ENCODE data around the gene KLHL18.
A peak's percentile ranks its signal among the peaks of the same experiment; 100 is the strongest.
"Not testable (repeated sequence)": the region's sequence is repeated elsewhere in the genome, so short reads cannot be mapped to it uniquely, and the experiment has no call there.

The KLHL18 gene

DNA sequence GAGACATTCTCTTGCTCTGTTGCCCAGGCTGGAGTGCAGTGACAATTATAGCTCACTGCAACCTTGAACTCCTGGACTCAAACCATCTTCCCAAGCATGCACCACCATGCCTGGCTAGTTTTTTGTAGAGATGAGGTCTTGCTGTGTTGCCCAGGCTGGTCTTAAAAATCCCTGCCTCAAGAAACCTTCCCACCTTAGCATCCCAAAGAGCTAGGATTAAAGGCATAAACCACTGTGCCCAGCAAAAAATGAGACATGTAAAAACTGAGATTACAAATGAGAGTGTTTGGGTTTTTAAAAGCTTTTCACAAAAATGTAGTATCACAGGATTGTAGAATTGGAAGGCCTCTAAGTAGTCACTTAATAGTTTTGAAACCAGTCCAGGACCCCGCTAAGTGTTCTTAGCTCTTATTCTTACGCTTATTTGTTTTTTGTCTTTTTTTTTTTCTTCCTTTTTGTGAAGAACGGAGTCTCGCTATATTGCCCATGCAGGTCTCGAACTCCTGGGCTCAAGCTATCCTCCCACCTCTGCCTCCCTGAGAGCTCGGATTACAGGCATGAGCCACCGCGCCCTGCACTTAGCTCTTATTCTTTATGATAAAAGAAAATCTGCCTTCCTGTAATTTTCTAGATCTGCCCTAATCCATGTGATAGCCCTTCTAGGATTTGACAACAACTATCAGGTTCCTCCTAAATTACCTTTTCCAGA, 31.5 kb downstream of the KLHL18 start:
- no peak overlapping the region for H3K4me3 Mint-ChIP-seq
- H3K27ac Mint-ChIP-seq = no peak overlapping the region
- ATAC-seq (no peak), DNase-seq (no peak)
- no peaks in the 10 kb centered on the region for H3K9me3 Mint-ChIP-seq
- H3K4me1 Mint-ChIP-seq = peaks cover 2% of the 10 kb centered on the region
- no peaks in the 10 kb centered on the region for H3K27me3 Mint-ChIP-seq
- H3K36me3 Mint-ChIP-seq (ENCODE audit: low read depth) = peaks cover 4% of the 10 kb centered on the region

DNA sequence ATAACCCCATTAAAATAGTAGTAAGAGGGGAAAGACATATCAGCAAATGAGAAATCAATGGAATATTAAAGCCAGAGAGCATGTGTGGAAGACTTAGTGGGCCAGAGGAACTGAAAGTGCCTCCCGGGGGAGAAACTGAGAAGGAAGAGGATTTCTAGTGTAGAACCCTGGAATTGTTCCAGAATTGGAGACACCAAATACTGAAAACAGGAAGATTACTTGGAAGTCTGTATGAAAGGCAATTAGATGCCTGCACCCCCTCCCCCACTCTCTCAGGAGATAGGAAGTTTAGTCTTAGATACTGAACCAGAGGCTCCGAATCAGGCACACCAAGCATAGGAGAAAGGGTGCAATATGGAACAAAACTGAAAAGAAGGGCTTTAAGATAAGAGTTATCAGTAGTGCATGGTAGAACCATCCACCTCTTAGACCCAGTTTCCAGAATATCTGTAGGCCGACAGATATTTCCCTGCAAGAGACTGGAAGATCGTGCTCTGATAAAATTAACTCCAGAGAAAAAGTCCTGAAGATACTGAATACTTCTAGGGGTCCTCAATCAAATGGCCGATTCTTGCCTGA, 32.4 kb downstream of the KLHL18 start:
- H3K9me3 Mint-ChIP-seq = no peaks in the 10 kb centered on the region
- H3K4me1 Mint-ChIP-seq = peaks cover 2% of the 10 kb centered on the region
- ATAC-seq (no peak), DNase-seq (no peak)
- no peak overlapping the region for H3K27ac Mint-ChIP-seq
- H3K36me3 Mint-ChIP-seq (ENCODE audit: low read depth) = peaks cover 8% of the 10 kb centered on the region
- H3K4me3 Mint-ChIP-seq = no peak overlapping the region
- H3K27me3 Mint-ChIP-seq = no peaks in the 10 kb centered on the region

DNA sequence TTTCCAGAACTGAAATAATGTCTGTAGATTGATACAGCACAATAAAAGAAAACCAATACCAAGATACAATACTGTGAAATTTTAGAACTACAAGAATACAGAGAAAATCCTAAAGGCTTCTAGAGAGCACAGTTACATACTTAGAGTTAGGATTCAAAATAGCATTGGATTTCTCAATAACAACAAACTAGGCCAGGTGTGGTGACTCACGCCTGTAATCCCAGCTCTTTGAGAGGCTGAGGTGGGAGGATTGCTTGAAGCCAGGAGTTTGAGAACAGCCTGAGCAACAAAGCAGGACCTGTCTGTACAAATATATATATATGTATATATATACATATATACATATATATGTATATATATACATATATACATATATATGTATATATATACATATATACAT, 33.4 kb downstream of the KLHL18 start:
- not testable (repeated sequence) for H3K9me3 Mint-ChIP-seq, H3K27ac Mint-ChIP-seq, H3K4me3 Mint-ChIP-seq, DNase-seq, ATAC-seq, H3K27me3 Mint-ChIP-seq, H3K4me1 Mint-ChIP-seq
- H3K36me3 Mint-ChIP-seq (ENCODE audit: low read depth) = peaks cover 12% of the 10 kb centered on the region

DNA sequence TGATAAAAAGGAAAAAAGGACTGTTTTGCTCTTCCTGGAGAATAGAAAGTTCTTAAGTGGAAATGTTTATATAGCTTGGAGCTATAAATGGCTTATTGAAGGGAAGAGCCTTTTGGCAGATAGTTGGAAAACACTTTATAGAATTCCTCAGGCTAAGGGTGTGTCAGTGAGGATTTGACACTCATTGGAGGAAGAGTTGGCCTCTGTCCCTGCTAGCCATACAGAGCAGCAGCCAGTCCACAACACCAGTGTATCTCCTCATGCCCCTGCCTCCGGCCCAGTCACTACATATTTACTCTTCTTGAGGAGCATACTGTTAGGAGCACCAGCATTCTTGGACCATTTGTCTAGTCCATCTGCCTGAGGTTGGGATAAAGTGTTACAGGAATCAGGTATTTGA, 36.2 kb downstream of the KLHL18 start:
- H3K27me3 Mint-ChIP-seq = no peaks in the 10 kb centered on the region
- no peak overlapping the region for H3K27ac Mint-ChIP-seq
- ATAC-seq (no peak), DNase-seq (no peak)
- peaks cover 23% of the 10 kb centered on the region for H3K36me3 Mint-ChIP-seq (ENCODE audit: low read depth)
- H3K9me3 Mint-ChIP-seq = no peaks in the 10 kb centered on the region
- H3K4me3 Mint-ChIP-seq = no peak overlapping the region
- H3K4me1 Mint-ChIP-seq = peaks cover 6% of the 10 kb centered on the region

DNA sequence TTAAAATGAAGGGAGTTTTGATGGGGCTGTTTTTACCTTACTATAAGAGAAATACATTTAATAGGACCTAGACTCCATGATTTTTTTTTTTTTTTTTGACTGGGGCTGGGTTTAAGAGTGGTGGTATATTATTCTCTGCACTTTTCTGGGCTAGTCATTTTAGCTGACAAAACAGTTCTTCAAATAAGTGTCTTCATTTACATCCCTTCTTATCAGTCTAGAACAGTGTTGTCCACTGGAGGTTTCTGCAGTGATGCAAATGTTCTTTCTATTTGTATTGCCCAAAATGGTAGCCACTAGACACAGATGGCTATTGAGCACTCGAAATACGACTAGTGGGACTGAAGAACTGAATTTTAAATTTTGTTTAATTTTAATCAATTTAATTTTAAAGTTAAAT, 37.2 kb downstream of the KLHL18 start:
- no peaks in the 10 kb centered on the region for H3K9me3 Mint-ChIP-seq
- no peaks in the 10 kb centered on the region for H3K27me3 Mint-ChIP-seq
- peaks cover 6% of the 10 kb centered on the region for H3K4me1 Mint-ChIP-seq
- H3K36me3 Mint-ChIP-seq (ENCODE audit: low read depth) = peaks cover 27% of the 10 kb centered on the region
- no peak overlapping the region for H3K4me3 Mint-ChIP-seq
- DNase-seq (no peak), ATAC-seq (no peak)
- peak overlapping the region; percentile 28 for H3K27ac Mint-ChIP-seq

DNA sequence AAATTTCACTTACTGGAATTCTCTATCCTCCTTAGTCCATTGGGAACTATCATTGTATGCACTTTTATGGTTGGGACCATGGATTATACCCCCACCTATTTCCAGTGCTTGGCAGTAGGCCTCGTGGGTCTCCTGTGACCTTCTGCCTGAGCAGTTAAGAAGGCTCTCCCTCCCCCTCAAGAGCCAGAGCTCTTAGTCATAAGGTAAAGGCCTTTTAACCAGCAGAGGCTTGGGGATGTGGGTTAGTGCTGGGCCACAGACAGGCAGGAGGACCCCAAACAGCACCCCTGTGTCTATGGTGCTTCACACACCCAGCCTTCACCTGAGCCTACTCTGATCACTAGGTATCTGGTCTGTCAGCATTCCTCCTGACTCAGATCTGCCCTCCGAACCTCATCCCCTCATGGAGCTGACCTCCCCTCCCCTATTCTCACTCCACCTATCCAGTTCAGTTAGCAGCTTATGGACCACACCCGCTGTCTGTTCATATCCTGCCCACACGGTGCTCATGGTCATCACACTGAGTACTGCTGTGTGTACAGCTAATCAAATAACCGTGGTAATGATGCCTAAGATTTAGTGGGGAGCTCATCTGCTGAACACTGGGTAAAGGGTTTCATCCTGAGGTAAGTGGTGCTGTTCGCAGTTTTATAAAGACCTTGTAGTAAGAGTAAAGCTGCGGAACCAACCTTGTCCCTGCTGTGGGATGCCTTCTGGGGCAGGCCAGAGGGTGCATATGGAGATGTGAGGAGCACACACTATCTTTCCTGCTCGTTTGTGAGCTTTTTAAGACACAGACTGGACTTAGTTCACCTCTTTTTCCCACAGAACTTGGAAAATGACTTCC, 40.9 kb downstream of the KLHL18 start:
- Mint-ChIP-seq H3K4me1 (peaks cover 6% of the 10 kb centered on the region), H3K36me3 (ENCODE audit: low read depth) (peaks cover 37% of the 10 kb centered on the region), H3K27me3 (no peaks in the 10 kb centered on the region), H3K9me3 (no peaks in the 10 kb centered on the region), H3K4me3 (no peak overlapping the region), H3K27ac (peak overlapping the region; percentile 13)
- peak; percentile 80 for ATAC-seq
- no peak for DNase-seq

DNA sequence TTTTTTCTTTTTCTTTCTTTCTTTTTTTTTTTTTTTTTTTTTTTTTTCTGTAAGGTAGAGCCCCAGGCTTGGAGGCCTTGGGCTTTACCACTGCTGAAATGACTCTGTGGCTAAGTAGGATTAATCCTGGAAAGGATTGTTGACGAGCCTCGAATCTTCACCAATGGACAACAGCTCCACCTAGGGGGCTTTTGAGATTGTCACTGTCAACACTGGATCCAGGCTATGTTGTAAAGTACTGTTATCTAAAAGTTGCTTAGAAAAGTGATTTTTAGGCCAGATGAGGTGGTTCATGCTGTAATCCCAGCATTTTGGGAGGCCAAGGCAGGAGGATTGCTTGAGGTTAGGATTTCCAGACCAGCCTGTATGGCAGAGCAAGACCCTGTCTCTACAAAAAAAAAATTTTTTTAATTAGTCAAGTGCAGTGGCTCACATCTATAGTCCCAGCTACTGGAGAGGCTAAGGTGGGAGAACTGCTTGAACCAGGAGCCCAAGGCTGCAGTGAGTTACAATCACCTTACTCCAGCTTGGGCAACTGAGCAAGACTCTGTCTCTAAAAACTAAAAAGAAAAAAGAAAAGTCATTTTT, 41.6 kb downstream of the KLHL18 start:
- no peaks in the 10 kb centered on the region for H3K9me3 Mint-ChIP-seq
- H3K36me3 Mint-ChIP-seq (ENCODE audit: low read depth) = peaks cover 38% of the 10 kb centered on the region
- ATAC-seq = no peak
- H3K27ac Mint-ChIP-seq = no peak overlapping the region
- peaks cover 6% of the 10 kb centered on the region for H3K4me1 Mint-ChIP-seq
- DNase-seq = peak; percentile 39
- H3K27me3 Mint-ChIP-seq = no peaks in the 10 kb centered on the region
- H3K4me3 Mint-ChIP-seq = no peak overlapping the region

DNA sequence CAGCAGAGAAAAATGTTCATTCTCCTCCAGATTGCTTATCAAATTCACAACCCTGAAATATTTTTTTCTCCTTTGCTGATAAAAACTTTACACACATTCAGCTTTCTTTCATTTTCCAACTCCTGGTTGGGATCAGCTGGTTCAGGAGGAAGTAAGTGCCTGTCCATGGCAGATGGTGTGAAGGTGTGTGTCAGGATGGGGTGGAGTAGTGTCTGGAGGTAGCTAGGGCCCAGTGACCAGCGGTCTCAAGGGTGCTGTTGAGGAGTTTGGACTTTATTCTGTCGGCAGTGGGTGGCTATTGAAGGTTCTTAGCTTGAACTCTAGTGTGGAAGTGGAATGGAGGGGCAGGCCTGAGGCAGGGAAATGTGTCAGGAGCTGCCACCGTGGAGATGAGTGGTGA, 51.2 kb downstream of the KLHL18 start:
- no peak for ATAC-seq
- Mint-ChIP-seq H3K4me1 (no peaks in the 10 kb centered on the region), H3K36me3 (ENCODE audit: low read depth) (peaks cover 61% of the 10 kb centered on the region), H3K4me3 (no peak overlapping the region), H3K27me3 (no peaks in the 10 kb centered on the region), H3K27ac (peak overlapping the region; percentile 18), H3K9me3 (no peaks in the 10 kb centered on the region)
- DNase-seq = no peak

DNA sequence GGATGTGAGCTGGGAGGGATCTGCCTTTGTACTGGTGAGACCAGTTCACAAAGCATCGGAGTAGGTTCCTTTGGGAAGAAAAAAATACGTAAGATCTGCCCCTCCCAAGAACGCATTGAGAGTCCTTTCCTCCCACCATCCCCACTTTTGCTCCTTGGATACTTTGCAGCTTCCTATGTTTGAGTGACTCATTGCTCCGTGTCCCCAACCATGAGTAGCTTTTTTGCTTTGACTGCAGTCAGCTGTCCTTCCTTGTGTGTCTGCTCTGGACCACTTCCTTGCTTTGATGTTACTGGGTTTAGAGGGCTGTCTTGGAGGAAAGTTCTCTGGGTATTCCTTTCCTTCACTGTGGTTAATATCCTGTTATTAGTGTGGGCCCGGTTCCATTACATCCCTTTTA, 54.9 kb downstream of the KLHL18 start:
- H3K27me3 Mint-ChIP-seq = no peaks in the 10 kb centered on the region
- peaks cover 64% of the 10 kb centered on the region for H3K36me3 Mint-ChIP-seq (ENCODE audit: low read depth)
- no peak for DNase-seq

DNA sequence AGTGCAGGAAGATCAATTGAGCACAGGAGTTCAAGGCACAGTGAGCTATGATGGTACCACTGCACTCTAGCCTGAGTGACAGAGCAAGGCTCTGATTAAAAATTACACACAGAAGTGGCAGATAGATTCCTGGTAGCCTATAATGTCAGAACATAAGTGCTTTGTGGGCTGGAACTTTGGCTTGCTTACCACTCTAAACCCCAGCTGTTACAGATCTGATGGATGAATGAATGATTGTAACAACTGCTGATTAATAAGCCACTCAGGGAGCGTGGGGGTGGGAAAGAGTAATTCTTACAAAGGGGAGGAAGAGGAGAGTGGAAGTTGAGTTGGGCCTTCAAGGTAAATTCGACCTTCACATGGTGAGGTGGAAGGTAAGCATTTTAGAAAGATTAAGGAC, 57.2 kb downstream of the KLHL18 start:
- no peaks in the 10 kb centered on the region for H3K4me1 Mint-ChIP-seq
- no peaks in the 10 kb centered on the region for H3K27me3 Mint-ChIP-seq
- ATAC-seq (no peak), DNase-seq (no peak)
- peaks cover 64% of the 10 kb centered on the region for H3K36me3 Mint-ChIP-seq (ENCODE audit: low read depth)
- no peak overlapping the region for H3K4me3 Mint-ChIP-seq
- no peaks in the 10 kb centered on the region for H3K9me3 Mint-ChIP-seq
- H3K27ac Mint-ChIP-seq = no peak overlapping the region

More for the DNA sequence above, 54.9 kb downstream of the KLHL18 start:
- Mint-ChIP-seq H3K4me1 (no peaks in the 10 kb centered on the region), H3K9me3 (no peaks in the 10 kb centered on the region), H3K4me3 (no peak overlapping the region), H3K27ac (no peak overlapping the region)
- ATAC-seq = no peak

DNA sequence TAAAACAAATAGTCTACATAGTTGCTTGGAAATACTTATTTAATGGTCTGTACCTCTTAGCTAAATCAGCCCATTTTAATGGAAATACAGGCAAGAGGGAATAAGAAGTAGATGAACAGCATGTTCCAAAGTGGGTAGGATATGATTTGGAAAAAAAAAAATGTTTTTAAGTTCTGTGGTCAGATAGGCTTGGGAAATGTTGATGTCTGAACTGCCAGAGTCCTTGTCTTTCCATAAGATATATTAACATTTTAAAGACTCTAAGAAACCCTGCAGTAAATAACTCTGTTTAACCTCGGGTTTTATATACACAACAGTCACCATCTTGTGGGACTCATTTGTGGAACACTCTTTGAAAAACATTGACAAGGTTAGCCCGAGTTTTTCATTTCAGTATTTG, 58.1 kb downstream of the KLHL18 start:
- H3K27me3 Mint-ChIP-seq = no peaks in the 10 kb centered on the region
- H3K9me3 Mint-ChIP-seq = no peaks in the 10 kb centered on the region
- peaks cover 70% of the 10 kb centered on the region for H3K36me3 Mint-ChIP-seq (ENCODE audit: low read depth)
- H3K4me1 Mint-ChIP-seq = peaks cover 3% of the 10 kb centered on the region
- ATAC-seq = no peak
- H3K4me3 Mint-ChIP-seq = no peak overlapping the region
- DNase-seq = no peak
- H3K27ac Mint-ChIP-seq = no peak overlapping the region

DNA sequence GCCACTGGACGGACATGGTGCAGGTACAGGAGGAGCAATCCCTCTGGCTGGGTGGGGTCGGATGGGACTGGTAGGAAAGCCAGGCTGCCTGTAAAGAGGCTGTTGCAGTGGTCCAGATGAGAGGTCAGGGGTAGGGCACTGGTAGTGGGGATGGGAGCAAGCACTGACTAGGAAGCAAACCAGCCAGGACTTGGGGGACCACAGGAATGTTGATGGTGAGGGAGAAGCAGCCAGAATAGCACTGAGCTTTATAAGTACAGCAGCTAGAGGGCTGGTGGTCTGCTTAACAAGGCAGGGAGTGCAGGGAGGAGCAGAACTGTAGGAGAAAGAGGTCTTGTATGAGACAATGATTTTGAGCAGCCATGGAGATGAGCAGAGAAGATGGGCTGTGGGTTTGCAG, 59.4 kb downstream of the KLHL18 start:
- H3K27ac Mint-ChIP-seq = no peak overlapping the region
- DNase-seq (no peak), ATAC-seq (no peak)
- peaks cover 6% of the 10 kb centered on the region for H3K4me1 Mint-ChIP-seq
- no peaks in the 10 kb centered on the region for H3K9me3 Mint-ChIP-seq
- H3K27me3 Mint-ChIP-seq = no peaks in the 10 kb centered on the region
- H3K36me3 Mint-ChIP-seq (ENCODE audit: low read depth) = peaks cover 62% of the 10 kb centered on the region
- H3K4me3 Mint-ChIP-seq = no peak overlapping the region

DNA sequence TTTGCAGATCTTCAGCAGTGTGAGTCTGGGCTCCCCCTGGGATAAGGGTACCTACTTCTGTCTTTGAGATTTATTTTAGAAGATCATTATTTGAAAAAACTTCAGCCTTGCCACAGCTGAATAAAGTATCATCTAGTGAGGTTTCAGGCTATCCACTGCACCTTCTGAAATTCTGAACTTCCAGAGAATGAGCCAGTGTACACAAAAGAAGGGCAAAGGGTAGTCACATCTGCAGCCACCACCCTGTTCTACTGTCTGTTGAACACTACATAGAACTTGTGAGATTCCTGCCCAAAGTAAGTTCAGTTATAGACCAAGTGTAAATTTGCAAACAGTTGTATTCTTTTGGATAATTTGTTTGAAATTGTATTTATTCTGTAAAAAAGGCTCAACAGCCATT, 60.1 kb downstream of the KLHL18 start:
- no peaks in the 10 kb centered on the region for H3K9me3 Mint-ChIP-seq
- H3K27me3 Mint-ChIP-seq = no peaks in the 10 kb centered on the region
- H3K36me3 Mint-ChIP-seq (ENCODE audit: low read depth) = peaks cover 56% of the 10 kb centered on the region
- no peak for ATAC-seq
- DNase-seq = no peak
- peaks cover 8% of the 10 kb centered on the region for H3K4me1 Mint-ChIP-seq
- H3K4me3 Mint-ChIP-seq = no peak overlapping the region
- H3K27ac Mint-ChIP-seq = no peak overlapping the region

DNA sequence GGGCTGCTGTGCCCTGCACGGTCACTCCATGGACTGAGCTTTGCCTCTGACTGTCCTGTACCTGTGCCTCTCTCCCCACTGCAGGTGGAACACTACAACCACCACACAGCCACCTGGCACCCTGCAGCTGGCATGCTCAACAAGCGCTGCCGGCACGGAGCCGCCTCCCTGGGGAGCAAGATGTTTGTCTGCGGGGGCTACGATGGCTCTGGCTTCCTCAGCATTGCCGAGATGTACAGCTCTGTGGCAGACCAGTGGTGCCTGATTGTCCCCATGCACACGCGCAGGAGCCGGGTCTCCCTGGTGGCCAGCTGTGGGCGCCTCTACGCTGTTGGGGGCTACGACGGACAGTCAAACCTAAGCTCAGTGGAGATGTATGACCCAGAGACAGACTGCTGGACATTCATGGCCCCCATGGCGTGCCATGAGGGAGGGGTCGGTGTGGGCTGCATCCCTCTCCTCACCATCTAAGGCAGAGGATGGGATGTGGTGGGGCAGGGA, 60.8 kb downstream of the KLHL18 start:
- Mint-ChIP-seq H3K36me3 (ENCODE audit: low read depth) (peaks cover 50% of the 10 kb centered on the region), H3K27ac (no peak overlapping the region)
- ATAC-seq = peak; percentile 52

More for the DNA sequence above, 60.8 kb downstream of the KLHL18 start:
- Mint-ChIP-seq H3K4me1 (peaks cover 8% of the 10 kb centered on the region), H3K9me3 (no peaks in the 10 kb centered on the region), H3K4me3 (no peak overlapping the region), H3K27me3 (no peaks in the 10 kb centered on the region)
- DNase-seq = no peak
